Activated CD8-positive, alpha-beta memory T cell treated with anti-CD3 and anti-CD28 coated beads for 36 hours (primary cell): ENCODE results near the gene RPS13. TPM values are rescaled to one million over a fixed set of nuclear protein-coding genes. Genes with fewer than 3 reads are reported as not detected.
"Not testable (repeated sequence)": the region's sequence is repeated elsewhere in the genome, so short reads cannot be mapped to it uniquely, and the experiment has no call there.

Experiments used
- CTCF ChIA-PET: fragments of 350-600 bp; sonication (Branson Sonifier 250); formaldehyde crosslinking; loops from one replicate; lab custom pipeline; 2021; ENCODE audit warnings: antibody characterized with exemption; lab: Charles Lee
- POLR2A ChIA-PET: fragments of 350-600 bp; sonication (Branson Sonifier 250); formaldehyde crosslinking; loops from one replicate; lab custom pipeline; 2021; ENCODE audit warnings: antibody characterized with exemption; lab: Charles Lee
- total RNA-seq, 2 experiments: library from RNA; stranded (reverse); gene quantifications; one replicate each; pipeline ENCODE4 v1.2.3, GENCODE V29; 2021

Gene RPS13
- total RNA-seq, 2 experiments from 2014 or later: 1,541 to 1,587 TPM

- POLR2A ChIA-PET, CTCF ChIA-PET: not testable (repeated sequence)
These were observed 29.0 kb downstream of the RPS13 start for GRCh38 chr11:17048491-17048890.

GRCh38 chr11:17046690-17047089, 30.8 kb downstream of the RPS13 start:
- ChIA-PET POLR2A (no interaction called here), CTCF (no interaction called here)

GRCh38 chr11:17036666-17037658, 40.5 kb downstream of the RPS13 start:
- POLR2A ChIA-PET: no interaction called here
- CTCF ChIA-PET: no interaction called here

GRCh38 chr11:17034027-17034426, 43.4 kb downstream of the RPS13 start:
- CTCF ChIA-PET, POLR2A ChIA-PET: not testable (repeated sequence)

- POLR2A ChIA-PET: no interaction called here
- CTCF ChIA-PET: no interaction called here
These were observed 50.9 kb downstream of the RPS13 start for GRCh38 chr11:17026487-17027082.

- CTCF ChIA-PET: no interaction called here
- POLR2A ChIA-PET: no interaction called here
These were observed 52.5 kb downstream of the RPS13 start for GRCh38 chr11:17024924-17025323.

Other genes with a start within 250 kb of the RPS13 start
- 1 to 10 TPM; 9.5 TPM for gene PLEKHA7, start 63.3 kb downstream of the RPS13 start, total RNA-seq
- 10 to 100 TPM; 32.2 to 33.6 TPM for gene PIK3C2A, start 130.3 kb upstream of the RPS13 start, total RNA-seq
- gene NUCB2, start 199.1 kb upstream of the RPS13 start, total RNA-seq: 10 to 100 TPM; 39.4 to 43.5 TPM